ENCODE results near the gene CENPP. TPM values are rescaled to one million over a fixed set of nuclear protein-coding genes. Genes with fewer than 3 reads are reported as not detected.

The CENPP gene
- total RNA-seq, 1 donor from 2014 or later, result 1.6 TPM

GRCh38 chr9:92312887-92313623 is 12.7 kb upstream of the CENPP start:
- DNase-seq (ENCODE audit: low read depth in 2 of 2), result peak; percentile 26 to 60

GRCh38 chr9:92313624-92314012 is 12.1 kb upstream of the CENPP start:
- no peak for DNase-seq (ENCODE audit: low read depth in 2 of 2)

- no peak for DNase-seq (ENCODE audit: low read depth in 2 of 2)
These were observed 10.3 kb upstream of the CENPP start for GRCh38 chr9:92315456-92315855.

- no peak for DNase-seq (ENCODE audit: low read depth in 2 of 2)
These were observed 1.3 kb upstream of the CENPP start for GRCh38 chr9:92324431-92324830.

GRCh38 chr9:92324889-92325268 is 874 bp upstream of the CENPP start:
- peak in 1 of 2 donors; percentile 1 for DNase-seq (ENCODE audit: low read depth in 2 of 2)

- no peak for DNase-seq (ENCODE audit: low read depth in 2 of 2)
These were observed 293 bp downstream of the CENPP start for GRCh38 chr9:92325991-92326500.

- no peak for DNase-seq (ENCODE audit: low read depth in 2 of 2)
These were observed 1.6 kb downstream of the CENPP start for GRCh38 chr9:92327283-92327850.

GRCh38 chr9:92328225-92328624 is 2.5 kb downstream of the CENPP start:
- peak; percentile 64 to 66 for DNase-seq (ENCODE audit: low read depth in 2 of 2)

GRCh38 chr9:92332577-92333281 is 7.0 kb downstream of the CENPP start:
- DNase-seq (ENCODE audit: low read depth in 2 of 2), result no peak

- DNase-seq (ENCODE audit: low read depth in 2 of 2), result no peak
These were observed 7.5 kb downstream of the CENPP start for GRCh38 chr9:92333282-92333634.

- DNase-seq (ENCODE audit: low read depth in 2 of 2), result no peak
These were observed 15.8 kb downstream of the CENPP start for GRCh38 chr9:92341578-92341977.

GRCh38 chr9:92342825-92343488 is 17.2 kb downstream of the CENPP start:
- peak; percentile 3 to 7 for DNase-seq (ENCODE audit: low read depth in 2 of 2)

- no peak for DNase-seq (ENCODE audit: low read depth in 2 of 2)
These were observed 19.8 kb downstream of the CENPP start for GRCh38 chr9:92345582-92345981.

GRCh38 chr9:92349771-92350739 is 24.3 kb downstream of the CENPP start:
- DNase-seq (ENCODE audit: low read depth in 2 of 2), result peak in 1 of 2 donors; percentile 7

GRCh38 chr9:92350740-92351133 is 25.0 kb downstream of the CENPP start:
- no peak for DNase-seq (ENCODE audit: low read depth in 2 of 2)

GRCh38 chr9:92353051-92353450 is 27.3 kb downstream of the CENPP start:
- no peak for DNase-seq (ENCODE audit: low read depth in 2 of 2)

GRCh38 chr9:92359394-92359995 is 33.7 kb downstream of the CENPP start:
- no peak for DNase-seq (ENCODE audit: low read depth in 2 of 2)

GRCh38 chr9:92360083-92360482 is 34.3 kb downstream of the CENPP start:
- DNase-seq (ENCODE audit: low read depth in 2 of 2), result no peak

- DNase-seq (ENCODE audit: low read depth in 2 of 2), result no peak
These were observed 43.3 kb downstream of the CENPP start for GRCh38 chr9:92369075-92369474.

GRCh38 chr9:92373167-92373566 is 47.4 kb downstream of the CENPP start:
- no peak for DNase-seq (ENCODE audit: low read depth in 2 of 2)

Measured in lung microvascular endothelial cell (primary cell).